MM.1S (cell line): ENCODE measurements around the gene SLC36A1.

Experiments used
- DNase-seq: peaks from one replicate; pipeline ENCODE4 v3.0.0-alpha.2; 2015
- H2AFZ ChIP-seq: fragments of 300-600 bp; sonication (generic); 2 replicates; pipeline ENCODE4 v1.6.0; 2016; ENCODE audit warnings: antibody characterized with exemption, low read length
- H3F3A ChIP-seq: fragments of 300-600 bp; sonication (generic); 2 replicates; pipeline ENCODE4 v1.6.1; 2016; ENCODE audit warnings: mild to moderate bottlenecking, antibody characterized with exemption, low read length, moderate library complexity, mixed read lengths; ENCODE audit not compliant: insufficient read depth
- H3K27ac ChIP-seq: fragments of 300-600 bp; sonication (generic); 2 replicates; pipeline ENCODE4 v1.5.1; 2016; ENCODE audit warnings: mild to moderate bottlenecking, low read length
- H3K27me3 ChIP-seq: fragments of 300-600 bp; sonication (generic); replicated peaks from 2 replicates; pipeline ENCODE4 v1.6.0; 2016; ENCODE audit warnings: low read length; ENCODE audit not compliant: insufficient read depth
- H3K36me3 ChIP-seq: fragments of 300-600 bp; sonication (generic); replicated peaks from 2 replicates; pipeline ENCODE4 v1.6.1; 2016; ENCODE audit warnings: mild to moderate bottlenecking, low read length, mixed read lengths; ENCODE audit not compliant: insufficient read depth
- H3K4me1 ChIP-seq: fragments of 300-600 bp; sonication (generic); 2 replicates; pipeline ENCODE4 v1.6.1; 2016; ENCODE audit warnings: low read length, mixed read lengths
- H3K4me2 ChIP-seq: fragments of 300-600 bp; sonication (generic); 2 replicates; pipeline ENCODE4 v1.6.0; 2016; ENCODE audit warnings: low read depth, low read length
- H3K4me3 ChIP-seq: fragments of 300-600 bp; sonication (generic); 2 replicates; pipeline ENCODE4 v1.5.1; 2016; ENCODE audit warnings: low read length, mixed read lengths
- H3K79me2 ChIP-seq: fragments of 300-600 bp; sonication (generic); 2 replicates; pipeline ENCODE4 v1.6.1; 2016; ENCODE audit warnings: mixed run types, low read length, mixed read lengths
- H3K9ac ChIP-seq: fragments of 300-600 bp; sonication (generic); 2 replicates; pipeline ENCODE4 v1.6.1; 2016; ENCODE audit warnings: low read length, mixed read lengths
- H3K9me2 ChIP-seq: fragments of 300-600 bp; sonication (generic); replicated peaks from 2 replicates; pipeline ENCODE4 v1.6.1; 2016; ENCODE audit warnings: mild to moderate bottlenecking, low read length, mixed read lengths; ENCODE audit not compliant: insufficient read depth
- H3K9me3 ChIP-seq: fragments of 300-600 bp; sonication (generic); replicated peaks from 2 replicates; pipeline ENCODE4 v1.6.1; 2016; ENCODE audit warnings: mild to moderate bottlenecking, low read length, mixed read lengths; ENCODE audit not compliant: insufficient read depth
- H4K20me1 ChIP-seq: fragments of 300-600 bp; sonication (generic); 2 replicates; pipeline ENCODE4 v1.6.1; 2016; ENCODE audit warnings: mild to moderate bottlenecking, low read length, moderate library complexity, mixed read lengths; ENCODE audit not compliant: insufficient read depth
- EZH2 ChIP-seq: fragments of 300-600 bp; sonication (generic); optimal IDR thresholded peaks from 2 replicates; pipeline ENCODE3; 2017; ENCODE audit warnings: low read depth, mild to moderate bottlenecking, antibody characterized with exemption, low read length, mixed read lengths
- EZH2phosphoT487 ChIP-seq: fragments of 300-600 bp; sonication (generic); IDR thresholded peaks from 2 replicates; pipeline ENCODE4 v1.6.1; 2018; ENCODE audit warnings: antibody characterized with exemption, low read length
- TF ChIP-seq, protein P1 (sequence below): fragments of 300-600 bp; sonication (generic); IDR thresholded peaks from 2 replicates; pipeline ENCODE4 v1.5.1; 2016; ENCODE audit warnings: antibody characterized with exemption, low read length, mixed read lengths

Gene SLC36A1

GRCh38 chr5:151474799-151475198, 27.4 kb downstream of the SLC36A1 start:
- Histone ChIP-seq H2AFZ (no peak overlapping the region), H3K27ac (no peak overlapping the region), H3K36me3 (no peaks in the 10 kb centered on the region), H3K9me2 (no peaks in the 10 kb centered on the region), H3K9me3 (no peaks in the 10 kb centered on the region), H3F3A (no peaks in the 10 kb centered on the region), H3K27me3 (no peaks in the 10 kb centered on the region), H4K20me1 (no peaks in the 10 kb centered on the region), H3K9ac (no peak overlapping the region), H3K79me2 (no peaks in the 10 kb centered on the region), H3K4me1 (no peaks in the 10 kb centered on the region), H3K4me3 (no peak overlapping the region), H3K4me2 (no peak overlapping the region)
- TF ChIP-seq EZH2 (no peak), EZH2phosphoT487 (no peak)
- TF ChIP-seq, protein P1, sequence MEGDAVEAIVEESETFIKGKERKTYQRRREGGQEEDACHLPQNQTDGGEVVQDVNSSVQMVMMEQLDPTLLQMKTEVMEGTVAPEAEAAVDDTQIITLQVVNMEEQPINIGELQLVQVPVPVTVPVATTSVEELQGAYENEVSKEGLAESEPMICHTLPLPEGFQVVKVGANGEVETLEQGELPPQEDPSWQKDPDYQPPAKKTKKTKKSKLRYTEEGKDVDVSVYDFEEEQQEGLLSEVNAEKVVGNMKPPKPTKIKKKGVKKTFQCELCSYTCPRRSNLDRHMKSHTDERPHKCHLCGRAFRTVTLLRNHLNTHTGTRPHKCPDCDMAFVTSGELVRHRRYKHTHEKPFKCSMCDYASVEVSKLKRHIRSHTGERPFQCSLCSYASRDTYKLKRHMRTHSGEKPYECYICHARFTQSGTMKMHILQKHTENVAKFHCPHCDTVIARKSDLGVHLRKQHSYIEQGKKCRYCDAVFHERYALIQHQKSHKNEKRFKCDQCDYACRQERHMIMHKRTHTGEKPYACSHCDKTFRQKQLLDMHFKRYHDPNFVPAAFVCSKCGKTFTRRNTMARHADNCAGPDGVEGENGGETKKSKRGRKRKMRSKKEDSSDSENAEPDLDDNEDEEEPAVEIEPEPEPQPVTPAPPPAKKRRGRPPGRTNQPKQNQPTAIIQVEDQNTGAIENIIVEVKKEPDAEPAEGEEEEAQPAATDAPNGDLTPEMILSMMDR, result no peak
- DNase-seq, result no peak

GRCh38 chr5:151475388-151475787, 28.0 kb downstream of the SLC36A1 start:
- DNase-seq, result no peak
- TF ChIP-seq EZH2phosphoT487, result no peak
- no peak for TF ChIP-seq EZH2
- TF ChIP-seq, protein P1, result no peak
- Histone ChIP-seq H3K4me1 (no peaks in the 10 kb centered on the region), H3K4me3 (no peak overlapping the region), H3K9me2 (no peaks in the 10 kb centered on the region), H3K9me3 (no peaks in the 10 kb centered on the region), H3K79me2 (no peaks in the 10 kb centered on the region), H3K27ac (no peak overlapping the region), H3K4me2 (no peak overlapping the region), H3K27me3 (no peaks in the 10 kb centered on the region), H2AFZ (no peak overlapping the region), H3F3A (no peaks in the 10 kb centered on the region), H3K36me3 (no peaks in the 10 kb centered on the region), H4K20me1 (no peaks in the 10 kb centered on the region), H3K9ac (no peak overlapping the region)

DNA sequence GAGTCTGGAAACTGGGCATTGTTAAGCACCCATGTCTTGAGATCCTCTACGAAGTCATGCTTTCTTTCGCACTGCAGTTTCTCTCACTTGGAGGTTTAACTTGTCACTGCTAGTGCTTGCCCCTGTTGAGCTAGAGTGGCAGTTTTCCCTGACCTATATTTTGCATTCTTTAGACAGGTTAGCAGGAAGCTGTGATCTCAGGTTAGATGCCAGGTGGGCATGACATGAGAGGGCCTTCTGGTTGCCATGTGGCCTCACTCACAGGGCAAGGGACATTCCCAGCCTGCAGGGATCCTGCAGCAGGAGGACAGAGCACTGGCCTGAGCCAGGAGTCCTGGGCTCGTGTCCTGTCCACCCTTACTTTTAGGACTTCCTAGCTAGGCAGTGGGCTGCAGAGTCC, 28.6 kb downstream of the SLC36A1 start:
- H3F3A ChIP-seq, result no peaks in the 10 kb centered on the region
- no peak for DNase-seq
- TF ChIP-seq EZH2phosphoT487 (no peak), EZH2 (no peak)
- TF ChIP-seq, protein P1, result no peak
- H3K79me2 ChIP-seq, result no peaks in the 10 kb centered on the region
- H3K9me3 ChIP-seq, result no peaks in the 10 kb centered on the region
- no peaks in the 10 kb centered on the region for H3K9me2 ChIP-seq
- no peak overlapping the region for H3K4me3 ChIP-seq
- H3K27me3 ChIP-seq, result no peaks in the 10 kb centered on the region
- no peak overlapping the region for H3K4me2 ChIP-seq
- no peak overlapping the region for H2AFZ ChIP-seq
- no peaks in the 10 kb centered on the region for H3K4me1 ChIP-seq
- no peak overlapping the region for H3K27ac ChIP-seq
- no peak overlapping the region for H3K9ac ChIP-seq
- no peaks in the 10 kb centered on the region for H3K36me3 ChIP-seq
- H4K20me1 ChIP-seq, result no peaks in the 10 kb centered on the region
